DOHH2 (cell line): ENCODE data around the gene MRFAP1.

Source experiments
- CTCF ChIP-seq: fragments of 200-600 bp; sonication (generic); IDR thresholded peaks from one replicate; pipeline ENCODE4 v1.5.1; 2014; ENCODE audit warnings: antibody characterized with exemption, mild to moderate bottlenecking, low read depth, low read length; ENCODE audit not compliant: poor library complexity, severe bottlenecking
- EZH2phosphoT487 ChIP-seq: fragments of 200-600 bp; sonication (generic); IDR thresholded peaks from 2 replicates; pipeline ENCODE4 v1.6.1; 2017; ENCODE audit warnings: borderline replicate concordance, mild to moderate bottlenecking, antibody characterized with exemption, low read length, moderate library complexity, mixed read lengths

DNA sequence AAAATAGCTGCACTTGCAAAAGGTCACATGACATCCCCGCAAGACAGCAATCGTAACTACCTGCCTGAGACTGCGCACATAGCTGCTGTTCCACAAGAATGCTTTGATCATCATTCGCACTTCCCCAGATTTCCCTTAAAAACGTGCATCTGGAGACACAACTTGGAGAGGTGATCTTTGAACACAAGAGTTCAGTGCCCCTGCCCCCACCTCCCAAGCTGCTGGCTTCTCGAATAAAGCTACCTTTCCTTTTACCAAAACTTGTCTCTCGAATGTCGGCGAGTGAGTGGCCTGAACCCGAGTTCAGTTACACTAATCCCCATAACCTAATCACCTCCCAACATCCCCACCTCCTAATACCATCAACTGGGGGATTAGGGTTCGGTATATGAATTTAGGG, 14.4 kb upstream of the MRFAP1 start:
- TF ChIP-seq CTCF, result no peak
- no peak for TF ChIP-seq EZH2phosphoT487
